Natural killer cell (primary cell): Measurements from ENCODE around the gene ZC3H6. TPM values are rescaled to one million over a fixed set of nuclear protein-coding genes. Genes with fewer than 3 reads are reported as not detected.

ENCODE experiments used
- ATAC-seq, 3 donors: fragments of 150-1000 bp in 2 of 3; fragments of 200-7000 bp in 1 of 3; cut with Tn5 transposase; 1 replicate in 1 of 3; 2 replicates in 2 of 3; pipeline ENCODE4 v1.10.0; 2021; ENCODE audit warnings: mild to moderate bottlenecking in 2 of 3, moderate library complexity in 2 of 3
- DNase-seq, 2 donors: peaks; one replicate each; pipeline versions ENCODE4 v3.0.0 to v3.0.0-alpha.2; 2013 to 2021; ENCODE audit warnings: mixed read lengths in 1 of 2
- H3K27ac ChIP-seq: one replicate; pipeline ENCODE4 v1.5.1; 2013; ENCODE audit warnings: mild to moderate bottlenecking, low read length
- H3K27me3 ChIP-seq: one replicate; pipeline ENCODE4 v1.6.1; 2013; ENCODE audit warnings: low read length; ENCODE audit not compliant: control insufficient read depth, insufficient read depth
- H3K36me3 ChIP-seq: one replicate; pipeline ENCODE4 v1.6.1; 2013; ENCODE audit warnings: low read length; ENCODE audit not compliant: control insufficient read depth, insufficient read depth
- H3K4me1 ChIP-seq: one replicate; pipeline ENCODE4 v1.6.1; 2013; ENCODE audit warnings: low read length; ENCODE audit not compliant: control insufficient read depth, insufficient read depth
- H3K4me3 ChIP-seq: one replicate; pipeline ENCODE4 v1.5.1; 2013; ENCODE audit warnings: low read length
- H3K9me3 ChIP-seq: one replicate; pipeline ENCODE4 v1.6.1; 2013; ENCODE audit warnings: low read length; ENCODE audit not compliant: control insufficient read depth, insufficient read depth
- H3K27ac Mint-ChIP-seq, 2 donors: one replicate each; pipeline ENCODE4 v1.8.0; 2022; ENCODE audit warnings: mild to moderate bottlenecking in 2 of 2, mixed read lengths in 2 of 2, moderate library complexity in 1 of 2
- H3K27me3 Mint-ChIP-seq, 2 donors: one replicate each; pipeline ENCODE4 v1.8.0; 2022; ENCODE audit warnings: low read depth in 2 of 2, mixed read lengths in 2 of 2
- H3K36me3 Mint-ChIP-seq: one replicate; pipeline ENCODE4 v1.8.0; 2022; ENCODE audit warnings: mixed read lengths
- H3K4me1 Mint-ChIP-seq, 2 donors: one replicate each; pipeline ENCODE4 v1.8.0; 2022; ENCODE audit warnings: mixed read lengths in 2 of 2
- H3K4me3 Mint-ChIP-seq: one replicate; pipeline ENCODE4 v1.8.0; 2022; ENCODE audit warnings: mild to moderate bottlenecking, moderate library complexity, mixed read lengths
- H3K9me3 Mint-ChIP-seq, 2 donors: one replicate each; pipeline ENCODE4 v1.8.0; 2022; ENCODE audit warnings: mixed read lengths in 2 of 2
- CTCF ChIP-seq: fragments of 200-600 bp; IDR thresholded peaks from one replicate; pipeline ENCODE4 v1.8.0; 2022; ENCODE audit warnings: antibody characterized with exemption
- WGBS: methylation state at CpG from one replicate; pipeline ENCODE4 v1.1.7; 2013; ENCODE audit warnings: missing lambda C conversion rate; ENCODE audit not compliant: insufficient coverage; 5-methylcytosine and 5-hydroxymethylcytosine counted together
- intact Hi-C: fragments of 100-400 bp; cut with micrococcal nuclease; formaldehyde crosslinking; loops from one replicate; pipeline ENCODE4 v1.14.2; 2022
- total RNA-seq, 4 donors: library from RNA; stranded (reverse); fragments of 120-200 nt in 1 of 4; gene quantifications; one replicate each; pipeline versions ENCODE4 v1.2.3 to v1.2.4, GENCODE V29; 2013 to 2022

ZC3H6 gene
- total RNA-seq, 3 donors from 2014 or later (not counting 1 experiment from before 2014, with no cell fraction given): 13.1 to 17.3 (median 15.3) TPM

- Mint-ChIP-seq H3K4me3 (no peak overlapping the region), H3K4me1 (no peaks in the 10 kb centered on the region), H3K27me3 (no peaks in the 10 kb centered on the region), H3K27ac (no peak overlapping the region), H3K9me3 (no peaks in the 10 kb centered on the region), H3K36me3 (peaks cover 13% of the 10 kb centered on the region)
- Histone ChIP-seq H3K4me1 (no peaks in the 10 kb centered on the region), H3K36me3 (peaks cover 11% of the 10 kb centered on the region), H3K9me3 (no peaks in the 10 kb centered on the region), H3K4me3 (no peak overlapping the region), H3K27ac (no peak overlapping the region), H3K27me3 (no peaks in the 10 kb centered on the region)
- intact Hi-C loops: no loop called here
- ATAC-seq (no peak), DNase-seq (no peak)
- TF ChIP-seq CTCF: no peak
- 91% methylated on average over 3 of the region's 3 CpGs for WGBS
These were observed 43.1 kb downstream of the ZC3H6 start for GRCh38 chr2:112318515-112318914.

- TF ChIP-seq CTCF: no peak
- Mint-ChIP-seq H3K27me3 (no peaks in the 10 kb centered on the region), H3K36me3 (peaks cover 13% of the 10 kb centered on the region), H3K27ac (no peak overlapping the region), H3K4me1 (no peaks in the 10 kb centered on the region), H3K9me3 (no peaks in the 10 kb centered on the region), H3K4me3 (no peak overlapping the region)
- Histone ChIP-seq H3K4me3 (no peak overlapping the region), H3K27ac (no peak overlapping the region), H3K36me3 (peaks cover 8% of the 10 kb centered on the region), H3K4me1 (no peaks in the 10 kb centered on the region), H3K27me3 (no peaks in the 10 kb centered on the region), H3K9me3 (no peaks in the 10 kb centered on the region)
- WGBS: 94% methylated on average over 3 of the region's 3 CpGs
- intact Hi-C loops: no loop called here
- ATAC-seq: no peak
- no peak for DNase-seq
These were observed 46.3 kb downstream of the ZC3H6 start for GRCh38 chr2:112321375-112322320.

GRCh38 chr2:112322919-112323318, 47.5 kb downstream of the ZC3H6 start:
- H3K27me3 Mint-ChIP-seq: no peaks in the 10 kb centered on the region
- DNase-seq (no peak), ATAC-seq (no peak)
- Histone ChIP-seq H3K4me3 (no peak overlapping the region), H3K4me1 (no peaks in the 10 kb centered on the region), H3K36me3 (peaks cover 2% of the 10 kb centered on the region), H3K27ac (no peak overlapping the region), H3K27me3 (no peaks in the 10 kb centered on the region), H3K9me3 (no peaks in the 10 kb centered on the region)
- no peak overlapping the region for H3K4me3 Mint-ChIP-seq
- H3K9me3 Mint-ChIP-seq: no peaks in the 10 kb centered on the region
- no peak overlapping the region for H3K27ac Mint-ChIP-seq
- no peak for TF ChIP-seq CTCF
- H3K36me3 Mint-ChIP-seq: peaks cover 11% of the 10 kb centered on the region
- WGBS: 100% methylated on average over 3 of the region's 3 CpGs
- H3K4me1 Mint-ChIP-seq: no peaks in the 10 kb centered on the region
- intact Hi-C loops: no loop called here
